ENCODE measurements around the gene NEDD4L.
A peak's percentile ranks its signal among the peaks of the same experiment; 100 is the strongest.
"Not testable (repeated sequence)": the region's sequence is repeated elsewhere in the genome, so short reads cannot be mapped to it uniquely, and the experiment has no call there.

The NEDD4L gene

GRCh38 chr18:58168993-58169392 is 125.0 kb downstream of the NEDD4L start:
- H3K9ac ChIP-seq (ENCODE audit: low read length), result no peak overlapping the region
- no peak overlapping the region for H3K4me3 ChIP-seq (ENCODE audit: low read depth, low read length)
- no peak overlapping the region for H3K4me2 ChIP-seq (ENCODE audit: low read length)
- no CpG with 5 or more reads among the region's 10 CpGs for WGBS (ENCODE audit: extremely low coverage, insufficient coverage, insufficient read length)
- no peak overlapping the region for H4K8ac ChIP-seq (ENCODE audit: low read depth, low read length)
- no peak overlapping the region for H2BK5ac ChIP-seq (ENCODE audit: low read depth, low read length, poor library complexity)
- no peak overlapping the region for H4K91ac ChIP-seq (ENCODE audit: low read depth, low read length)
- no peak overlapping the region for H2BK120ac ChIP-seq (ENCODE audit: insufficient read depth, low read length, poor library complexity)
- H3K4me1 ChIP-seq (ENCODE audit: control insufficient read depth in 1 of 2, insufficient read depth in 2 of 2, low read length in 2 of 2), result no peaks in the 10 kb centered on the region
- no peak overlapping the region for H3K23ac ChIP-seq (ENCODE audit: low read length)
- peaks cover 2 to 8% of the 10 kb centered on the region in 2 experiments for H3K36me3 ChIP-seq (ENCODE audit: control insufficient read depth in 1 of 2, insufficient read depth in 2 of 2, low read length in 2 of 2)
- no peak for DNase-seq
- no peaks in the 10 kb centered on the region for H3K9me3 ChIP-seq (ENCODE audit: insufficient read depth, low read depth, low read length)
- no peaks in the 10 kb centered on the region for H3K79me1 ChIP-seq (ENCODE audit: low read length)
- no peak overlapping the region for H2BK12ac ChIP-seq (ENCODE audit: low read length)
- H2AK5ac ChIP-seq (ENCODE audit: low read length), result no peak overlapping the region
- H2AFZ ChIP-seq (ENCODE audit: insufficient read depth, low read length, poor library complexity), result no peak overlapping the region
- no peak overlapping the region for H4K12ac ChIP-seq (ENCODE audit: low read depth, low read length)
- H3K27ac ChIP-seq (ENCODE audit: low read depth, low read length), result no peak overlapping the region
- H3K14ac ChIP-seq (ENCODE audit: low read length), result no peak overlapping the region
- no peaks in the 10 kb centered on the region for H3K79me2 ChIP-seq (ENCODE audit: control insufficient read depth, insufficient read depth, low read length, poor library complexity)
- no peaks in the 10 kb centered on the region for H3K27me3 ChIP-seq (ENCODE audit: insufficient read depth, low read length)
- H3K18ac ChIP-seq (ENCODE audit: low read length), result no peak overlapping the region
- no peak overlapping the region for H3K4ac ChIP-seq (ENCODE audit: low read depth, low read length)

- Histone ChIP-seq H3K18ac (ENCODE audit: low read length) (no peak overlapping the region), H3K9ac (ENCODE audit: low read length) (no peak overlapping the region), H3K4me2 (ENCODE audit: low read length) (no peak overlapping the region), H3K4ac (ENCODE audit: low read depth, low read length) (no peak overlapping the region), H3K4me1 (ENCODE audit: control insufficient read depth in 1 of 2, insufficient read depth in 2 of 2, low read length in 2 of 2) (no peaks in the 10 kb centered on the region), H3K23ac (ENCODE audit: low read length) (no peak overlapping the region), H2BK5ac (ENCODE audit: low read depth, low read length, poor library complexity) (no peak overlapping the region), H4K8ac (ENCODE audit: low read depth, low read length) (no peak overlapping the region), H2AK5ac (ENCODE audit: low read length) (no peak overlapping the region), H3K9me3 (ENCODE audit: insufficient read depth, low read depth, low read length) (no peaks in the 10 kb centered on the region), H3K79me2 (ENCODE audit: control insufficient read depth, insufficient read depth, low read length, poor library complexity) (no peaks in the 10 kb centered on the region), H3K27ac (ENCODE audit: low read depth, low read length) (no peak overlapping the region), H3K36me3 (ENCODE audit: control insufficient read depth in 1 of 2, insufficient read depth in 2 of 2, low read length in 2 of 2) (peaks cover 2 to 8% of the 10 kb centered on the region in 2 experiments), H2BK120ac (ENCODE audit: insufficient read depth, low read length, poor library complexity) (no peak overlapping the region), H3K14ac (ENCODE audit: low read length) (no peak overlapping the region), H3K79me1 (ENCODE audit: low read length) (no peaks in the 10 kb centered on the region), H4K91ac (ENCODE audit: low read depth, low read length) (no peak overlapping the region), H3K27me3 (ENCODE audit: insufficient read depth, low read length) (no peaks in the 10 kb centered on the region), H2BK12ac (ENCODE audit: low read length) (no peak overlapping the region), H3K4me3 (ENCODE audit: low read depth, low read length) (no peak overlapping the region), H4K12ac (ENCODE audit: low read depth, low read length) (no peak overlapping the region), H2AFZ (ENCODE audit: insufficient read depth, low read length, poor library complexity) (no peak overlapping the region)
- no CpG with 5 or more reads among the region's 6 CpGs for WGBS (ENCODE audit: extremely low coverage, insufficient coverage, insufficient read length)
- no peak for DNase-seq
These were observed 125.4 kb downstream of the NEDD4L start for GRCh38 chr18:58169472-58169871.

DNA sequence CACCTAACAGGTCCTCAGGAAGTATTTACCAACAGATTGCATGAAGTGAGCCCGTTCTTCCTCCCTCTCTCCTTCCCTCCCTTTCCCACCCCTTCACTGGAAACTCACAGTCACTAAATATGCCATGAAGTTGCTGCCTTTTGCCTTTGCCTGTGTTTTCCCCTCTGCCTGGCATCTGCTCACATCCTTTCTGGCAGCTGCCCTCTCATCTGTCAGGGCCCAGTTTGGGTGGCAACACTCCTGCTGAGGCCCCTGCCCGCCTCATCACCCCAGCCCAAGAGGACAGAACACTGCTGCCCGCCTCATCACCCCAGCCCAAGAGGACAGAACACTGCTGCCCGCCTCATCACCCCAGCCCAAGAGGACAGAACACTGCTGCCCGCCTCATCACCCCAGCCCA is 126.0 kb downstream of the NEDD4L start:
- H3K4me2 ChIP-seq (ENCODE audit: low read length); H4K12ac ChIP-seq (ENCODE audit: low read depth, low read length); H3K4ac ChIP-seq (ENCODE audit: low read depth, low read length); H4K8ac ChIP-seq (ENCODE audit: low read depth, low read length); H3K4me1 ChIP-seq (ENCODE audit: control insufficient read depth in 1 of 2, insufficient read depth in 2 of 2, low read length in 2 of 2); DNase-seq; H3K79me2 ChIP-seq (ENCODE audit: control insufficient read depth, insufficient read depth, low read length, poor library complexity); H2BK120ac ChIP-seq (ENCODE audit: insufficient read depth, low read length, poor library complexity); H3K9me3 ChIP-seq (ENCODE audit: insufficient read depth, low read depth, low read length); H3K14ac ChIP-seq (ENCODE audit: low read length); H4K91ac ChIP-seq (ENCODE audit: low read depth, low read length); H2BK12ac ChIP-seq (ENCODE audit: low read length); H2BK5ac ChIP-seq (ENCODE audit: low read depth, low read length, poor library complexity); H3K79me1 ChIP-seq (ENCODE audit: low read length); H3K18ac ChIP-seq (ENCODE audit: low read length); H3K9ac ChIP-seq (ENCODE audit: low read length); H3K27ac ChIP-seq (ENCODE audit: low read depth, low read length); H3K4me3 ChIP-seq (ENCODE audit: low read depth, low read length); H3K23ac ChIP-seq (ENCODE audit: low read length); H2AFZ ChIP-seq (ENCODE audit: insufficient read depth, low read length, poor library complexity); H3K36me3 ChIP-seq (ENCODE audit: control insufficient read depth in 1 of 2, insufficient read depth in 2 of 2, low read length in 2 of 2); H2AK5ac ChIP-seq (ENCODE audit: low read length); H3K27me3 ChIP-seq (ENCODE audit: insufficient read depth, low read length): not testable (repeated sequence)
- WGBS (ENCODE audit: extremely low coverage, insufficient coverage, insufficient read length), result no CpG with 5 or more reads among the region's 5 CpGs

- Histone ChIP-seq H3K9ac (ENCODE audit: low read length) (no peak overlapping the region), H3K27ac (ENCODE audit: low read depth, low read length) (no peak overlapping the region), H3K23ac (ENCODE audit: low read length) (no peak overlapping the region), H3K79me1 (ENCODE audit: low read length) (no peaks in the 10 kb centered on the region), H3K4ac (ENCODE audit: low read depth, low read length) (no peak overlapping the region), H3K27me3 (ENCODE audit: insufficient read depth, low read length) (no peaks in the 10 kb centered on the region), H3K4me2 (ENCODE audit: low read length) (no peak overlapping the region), H3K18ac (ENCODE audit: low read length) (no peak overlapping the region), H2AFZ (ENCODE audit: insufficient read depth, low read length, poor library complexity) (no peak overlapping the region), H2BK120ac (ENCODE audit: insufficient read depth, low read length, poor library complexity) (no peak overlapping the region), H3K4me3 (ENCODE audit: low read depth, low read length) (peak overlapping the region; percentile 31), H3K79me2 (ENCODE audit: control insufficient read depth, insufficient read depth, low read length, poor library complexity) (no peaks in the 10 kb centered on the region), H3K9me3 (ENCODE audit: insufficient read depth, low read depth, low read length) (no peaks in the 10 kb centered on the region), H4K8ac (ENCODE audit: low read depth, low read length) (no peak overlapping the region), H3K14ac (ENCODE audit: low read length) (no peak overlapping the region), H2BK12ac (ENCODE audit: low read length) (no peak overlapping the region), H2BK5ac (ENCODE audit: low read depth, low read length, poor library complexity) (no peak overlapping the region), H2AK5ac (ENCODE audit: low read length) (no peak overlapping the region), H3K4me1 (ENCODE audit: control insufficient read depth in 1 of 2, insufficient read depth in 2 of 2, low read length in 2 of 2) (peaks cover 2% of the 10 kb centered on the region in 2 experiments), H4K91ac (ENCODE audit: low read depth, low read length) (no peak overlapping the region), H4K12ac (ENCODE audit: low read depth, low read length) (no peak overlapping the region), H3K36me3 (ENCODE audit: control insufficient read depth in 1 of 2, insufficient read depth in 2 of 2, low read length in 2 of 2) (peaks cover 2 to 8% of the 10 kb centered on the region in 2 experiments)
- DNase-seq, result no peak
- no CpG with 5 or more reads among the region's 6 CpGs for WGBS (ENCODE audit: extremely low coverage, insufficient coverage, insufficient read length)
These were observed 128.0 kb downstream of the NEDD4L start for GRCh38 chr18:58172031-58172430.

All from trophoblast cell (in vitro differentiated cells and primary cell).